ENCODE data around the gene GRK5.
"Not testable (repeated sequence)": the region's sequence is repeated elsewhere in the genome, so short reads cannot be mapped to it uniquely, and the experiment has no call there.

The GRK5 gene

GRCh38 chr10:119460369-119461195 is 253.2 kb downstream of the GRK5 start:
- DNase-seq (ENCODE audit: low spot score): no peak

DNA sequence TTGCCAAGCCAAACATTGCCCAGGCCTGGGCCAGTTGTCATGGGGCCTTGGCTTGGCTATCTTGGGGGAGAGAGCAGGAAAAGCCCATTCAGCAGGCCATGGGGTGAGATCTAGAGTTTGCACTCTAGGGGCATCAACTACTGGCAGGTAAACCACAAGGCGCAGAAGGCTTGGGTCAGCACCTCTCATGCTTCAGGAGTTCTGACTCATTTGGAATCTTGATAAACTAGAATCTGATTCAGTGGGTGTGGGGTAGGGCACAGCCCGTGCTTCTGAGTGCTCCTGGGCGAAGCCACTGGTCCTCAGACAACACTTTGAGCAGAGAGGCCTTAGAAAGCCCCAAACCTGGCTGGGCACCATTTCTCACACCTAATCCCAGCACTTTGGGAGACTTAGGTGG is 254.0 kb downstream of the GRK5 start:
- no peak for DNase-seq (ENCODE audit: low spot score)

DNA sequence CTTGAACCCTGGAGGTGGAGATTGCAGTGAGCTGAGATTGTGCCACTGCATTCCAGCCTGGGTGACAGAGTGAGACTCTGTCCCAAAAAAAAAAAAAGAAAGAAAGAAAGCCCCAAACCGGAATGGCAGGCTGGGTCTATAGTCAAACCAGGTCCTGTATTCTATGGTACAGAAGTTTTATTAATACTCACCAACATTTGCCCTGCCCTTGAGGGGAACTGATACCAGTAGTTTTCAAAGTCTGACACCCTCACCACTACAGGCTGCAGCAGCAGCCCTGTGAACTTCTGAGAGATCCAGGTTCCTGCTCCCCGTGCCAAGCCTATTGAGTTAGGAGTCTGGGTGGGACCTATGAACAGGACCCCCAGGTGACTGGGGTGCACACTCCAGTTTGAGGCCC is 254.6 kb downstream of the GRK5 start:
- DNase-seq (ENCODE audit: low spot score): no peak

DNA sequence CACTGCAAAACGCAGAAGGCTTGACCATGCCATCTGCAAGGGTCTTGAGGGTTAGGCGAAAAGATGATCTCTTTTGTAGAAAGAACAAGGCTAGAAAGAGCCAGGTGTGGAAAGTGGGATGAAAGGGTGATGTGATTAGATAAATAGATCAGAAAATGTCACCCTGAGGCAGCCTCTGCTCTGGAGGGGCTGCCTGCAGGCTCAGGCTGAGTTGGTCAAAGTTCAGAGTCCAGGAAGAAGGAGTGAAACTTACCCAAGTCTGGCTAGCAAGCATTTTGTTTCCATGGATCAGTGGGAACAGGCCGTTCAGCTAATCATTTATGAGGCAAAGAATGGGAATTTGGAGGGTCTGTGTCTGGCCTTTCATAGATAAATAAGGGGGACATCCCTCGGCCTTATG is 255.4 kb downstream of the GRK5 start:
- no peak for DNase-seq (ENCODE audit: low spot score)

DNA sequence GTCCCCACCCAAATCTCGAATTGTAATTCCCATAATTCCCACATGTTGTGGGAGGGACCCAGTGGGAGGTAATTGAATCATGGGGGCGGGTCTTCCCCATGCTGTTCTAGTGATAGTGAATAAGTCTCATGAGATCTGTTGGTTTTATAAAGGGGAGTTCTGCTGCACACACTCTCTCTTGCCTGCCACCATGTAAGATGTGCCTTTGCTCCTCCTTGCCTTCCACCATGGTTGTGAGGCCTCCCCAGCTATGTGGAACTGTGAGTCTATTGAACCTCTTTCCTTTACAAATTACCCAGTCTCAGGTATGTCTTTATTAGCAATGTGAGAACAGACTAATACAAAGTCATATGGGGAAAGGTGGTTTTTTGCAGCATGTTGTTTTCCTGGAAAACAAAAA is 255.8 kb downstream of the GRK5 start:
- DNase-seq (ENCODE audit: low spot score): not testable (repeated sequence)

- DNase-seq (ENCODE audit: low spot score): no peak
Measured at GRCh38 chr10:119465085-119465484, 257.7 kb downstream of the GRK5 start.

DNA sequence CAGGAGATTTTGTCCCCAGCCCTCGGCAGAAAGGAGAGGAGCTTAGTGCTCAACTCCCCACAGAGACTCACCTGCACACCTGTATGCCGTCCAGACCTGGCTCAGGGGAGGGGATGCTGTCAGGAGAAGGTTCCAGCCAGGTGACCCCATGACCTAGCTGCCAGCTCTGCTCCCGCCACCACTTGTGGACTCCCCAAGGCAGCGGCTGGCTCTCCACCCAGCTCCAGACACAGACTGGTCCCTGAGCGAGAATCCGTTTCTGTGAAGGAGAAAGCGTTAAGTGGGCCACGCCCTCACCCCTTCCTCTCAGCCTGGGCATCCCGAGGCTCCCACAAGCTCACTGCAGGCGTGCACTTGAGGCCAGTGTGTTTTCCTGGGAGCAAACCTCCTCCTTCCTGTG is 258.7 kb downstream of the GRK5 start:
- no peak for DNase-seq (ENCODE audit: low spot score)

- no peak for DNase-seq (ENCODE audit: low spot score)
Measured at GRCh38 chr10:119466655-119467054, 259.3 kb downstream of the GRK5 start.

DNA sequence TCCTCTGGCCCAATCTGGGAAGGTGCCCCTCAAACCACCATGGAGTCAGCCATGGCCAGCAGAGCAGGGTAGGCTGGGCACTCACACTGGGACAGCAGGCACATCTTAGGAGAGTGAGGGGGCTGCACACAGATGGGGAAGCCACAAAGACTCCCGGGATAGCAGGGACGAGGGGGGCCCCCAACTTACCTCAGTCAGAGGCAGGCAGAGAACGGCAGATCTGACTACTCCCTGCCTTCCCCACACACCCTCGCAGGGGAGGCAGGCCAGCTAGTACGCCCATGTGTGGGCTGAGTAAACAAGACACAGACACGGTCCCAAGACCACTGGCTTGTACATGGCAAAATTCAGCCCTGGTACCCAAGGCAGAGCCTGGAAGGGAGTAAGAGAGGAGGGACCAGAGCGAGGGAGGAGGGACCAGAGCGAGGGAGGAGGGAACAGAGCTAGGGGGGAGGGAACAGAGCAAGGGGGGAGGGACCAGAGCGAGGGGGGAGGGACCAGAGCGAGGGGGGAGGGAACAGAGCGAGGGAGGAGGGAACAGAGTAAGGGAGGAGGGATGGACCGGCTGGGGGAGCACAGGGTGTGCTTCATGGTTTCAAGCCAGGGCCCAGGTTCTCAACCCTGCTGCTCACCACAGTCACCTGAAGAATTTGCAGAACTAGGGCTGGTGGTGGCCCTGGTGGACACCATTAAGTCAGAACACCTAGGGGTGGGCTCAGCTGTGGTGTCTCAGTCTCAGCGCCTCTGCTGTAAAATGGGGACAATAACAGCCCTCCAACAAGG is 261.4 kb downstream of the GRK5 start:
- no peak for DNase-seq (ENCODE audit: low spot score)

GRCh38 chr10:119469325-119469707 is 261.9 kb downstream of the GRK5 start:
- DNase-seq (ENCODE audit: low spot score): no peak

DNA sequence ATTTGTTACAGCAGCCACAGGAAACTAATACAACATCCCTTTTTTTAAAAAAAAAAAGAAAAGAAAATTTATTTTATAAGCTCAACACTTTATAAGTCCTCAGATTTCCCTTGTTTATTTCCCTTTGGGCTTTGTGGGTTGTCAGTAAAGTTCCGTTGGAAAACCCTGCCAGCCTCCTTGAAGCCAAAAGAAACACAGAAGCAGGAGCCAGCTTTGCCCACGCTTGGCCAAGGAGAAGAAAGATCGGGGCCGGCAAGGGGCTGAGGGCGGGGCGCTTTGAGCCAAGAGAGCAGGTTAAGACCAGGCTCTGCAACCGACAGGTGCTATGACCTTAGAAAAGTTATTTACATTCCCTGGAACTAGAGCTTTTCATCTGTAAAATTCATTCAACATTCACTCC is 262.5 kb downstream of the GRK5 start:
- DNase-seq (ENCODE audit: low spot score): no peak

DNA sequence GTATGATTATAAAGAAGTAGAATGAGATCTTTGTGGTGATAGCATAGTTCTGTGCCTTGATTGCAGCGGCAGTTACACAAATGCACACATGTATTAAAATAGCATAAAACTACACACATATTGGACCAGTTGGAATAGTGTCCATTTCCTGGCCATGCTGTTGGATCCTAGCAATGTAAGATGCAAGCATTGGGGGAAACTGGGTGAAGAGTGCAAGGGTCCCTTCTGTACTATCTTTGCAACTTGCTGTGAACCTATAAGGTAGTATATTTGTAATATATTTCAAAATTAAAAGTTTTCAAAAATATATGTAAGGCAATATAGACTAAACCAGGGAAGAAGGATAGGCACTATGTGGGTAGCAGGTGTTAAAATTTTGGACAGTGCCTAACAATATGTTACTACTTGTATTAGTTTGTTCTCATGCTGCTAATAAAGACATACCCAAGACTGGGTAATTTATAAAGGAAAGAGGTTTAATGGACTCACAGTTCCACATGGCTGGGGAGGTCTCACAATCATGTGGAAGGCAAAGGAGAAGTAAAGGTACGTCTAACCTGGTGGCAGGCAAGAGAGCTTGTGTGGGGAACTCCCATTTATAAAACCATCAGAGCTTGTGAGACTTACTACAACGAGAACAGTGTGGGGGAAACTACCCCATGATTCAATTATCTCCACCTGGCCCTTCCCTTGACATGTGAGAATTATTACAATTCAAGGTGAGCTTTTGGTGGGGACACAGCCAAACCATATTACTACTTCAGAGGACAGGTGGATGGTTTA is 263.7 kb downstream of the GRK5 start:
- no peak for DNase-seq (ENCODE audit: low spot score)

DNA sequence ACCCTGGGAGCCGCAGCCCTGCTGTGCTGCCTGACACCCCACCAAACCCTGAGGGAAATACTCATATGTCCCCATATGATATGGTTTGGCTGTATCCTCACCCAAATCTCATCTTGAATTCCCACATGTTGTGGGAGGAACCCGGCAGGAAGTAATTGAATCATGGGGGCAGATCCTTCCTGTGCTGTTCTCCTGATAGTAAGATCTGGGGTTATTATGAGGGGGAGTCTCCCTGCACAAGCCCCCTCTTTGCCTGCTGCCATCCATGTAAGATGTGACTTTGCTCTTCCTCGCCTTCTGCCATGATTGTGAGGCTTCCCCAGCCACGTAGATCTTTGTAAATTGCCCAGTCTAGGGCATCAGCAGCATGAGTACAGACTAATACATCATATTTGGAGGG is 266.4 kb downstream of the GRK5 start:
- DNase-seq (ENCODE audit: low spot score): no peak

DNA sequence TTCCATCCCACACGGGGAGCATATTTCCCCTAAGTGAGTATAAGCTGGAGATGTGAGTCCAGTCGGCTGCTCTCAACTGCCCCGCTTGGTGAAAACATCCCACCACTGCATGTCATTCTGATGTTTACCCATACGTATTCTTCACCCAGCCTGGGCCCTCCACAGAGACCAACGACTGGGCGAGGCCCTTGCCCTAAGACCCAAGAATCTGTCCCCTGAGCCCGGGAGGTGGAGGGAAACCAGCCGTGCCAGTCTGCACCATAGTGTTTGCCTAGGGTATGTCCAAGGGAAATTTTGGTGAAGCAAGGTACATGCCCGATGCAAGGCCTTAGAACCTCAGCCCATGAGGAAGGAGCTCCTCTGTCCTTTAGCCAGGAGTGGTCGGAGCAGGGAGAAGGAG is 267.2 kb downstream of the GRK5 start:
- DNase-seq (ENCODE audit: low spot score): no peak

- no peak for DNase-seq (ENCODE audit: low spot score)
Measured at GRCh38 chr10:119477444-119477843, 270.1 kb downstream of the GRK5 start.

DNA sequence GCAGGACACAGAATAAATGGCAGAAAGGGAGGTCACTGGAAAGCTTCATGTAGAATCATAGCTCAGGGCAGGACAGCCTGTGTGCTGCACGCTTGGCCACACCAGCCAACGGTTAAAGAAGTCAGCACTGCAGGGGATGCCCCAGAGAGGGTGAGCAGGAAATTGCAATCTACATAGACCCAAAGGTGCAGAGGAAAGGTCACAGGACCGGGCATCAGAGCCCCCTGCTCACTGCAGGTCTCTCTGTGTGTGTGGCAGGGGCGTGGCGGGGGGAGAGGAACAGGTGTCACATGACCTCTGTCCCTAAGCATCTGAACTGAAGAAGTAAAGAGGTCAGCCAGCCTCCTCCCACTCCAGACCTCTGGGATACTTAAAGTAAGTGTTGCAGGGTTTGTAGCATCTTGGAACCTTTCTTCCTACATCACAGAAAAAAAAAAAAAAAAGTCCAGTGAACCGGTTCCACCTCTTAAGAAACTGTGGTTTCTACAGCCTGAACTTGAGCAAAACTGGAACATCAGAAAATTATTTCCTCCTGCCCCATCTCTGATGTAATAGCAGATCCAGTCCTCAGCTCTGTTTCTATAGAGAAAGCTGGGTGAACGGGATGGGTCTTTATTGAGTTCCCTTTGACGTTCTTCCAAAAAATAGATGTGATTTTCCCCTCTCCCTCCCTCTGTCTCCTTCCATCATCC is 270.9 kb downstream of the GRK5 start:
- no peak for DNase-seq (ENCODE audit: low spot score)

GRCh38 chr10:119478811-119479341 is 271.5 kb downstream of the GRK5 start:
- no peak for DNase-seq (ENCODE audit: low spot score)

DNA sequence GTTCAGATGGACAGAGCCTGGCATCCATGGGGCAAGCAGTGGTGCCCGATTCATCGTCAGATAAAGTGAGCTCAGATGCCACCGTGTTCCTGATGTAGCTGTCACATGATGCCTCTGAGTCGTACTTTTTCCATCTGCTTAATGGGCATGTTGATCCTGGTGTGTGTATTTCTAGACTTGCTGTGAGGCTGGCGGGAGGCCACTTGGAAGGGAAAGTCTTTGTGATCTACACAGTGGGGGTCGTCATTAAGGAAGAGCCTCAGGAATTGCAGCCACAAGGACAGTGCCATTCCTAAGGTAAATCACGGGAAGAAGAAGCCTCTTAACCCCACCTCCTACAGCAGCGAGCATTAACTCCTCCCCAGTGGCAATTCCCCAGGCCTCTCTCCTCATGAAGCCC is 272.2 kb downstream of the GRK5 start:
- DNase-seq (ENCODE audit: low spot score): no peak

GRCh38 chr10:119480667-119481066 is 273.3 kb downstream of the GRK5 start:
- DNase-seq (ENCODE audit: low spot score): no peak

DNA sequence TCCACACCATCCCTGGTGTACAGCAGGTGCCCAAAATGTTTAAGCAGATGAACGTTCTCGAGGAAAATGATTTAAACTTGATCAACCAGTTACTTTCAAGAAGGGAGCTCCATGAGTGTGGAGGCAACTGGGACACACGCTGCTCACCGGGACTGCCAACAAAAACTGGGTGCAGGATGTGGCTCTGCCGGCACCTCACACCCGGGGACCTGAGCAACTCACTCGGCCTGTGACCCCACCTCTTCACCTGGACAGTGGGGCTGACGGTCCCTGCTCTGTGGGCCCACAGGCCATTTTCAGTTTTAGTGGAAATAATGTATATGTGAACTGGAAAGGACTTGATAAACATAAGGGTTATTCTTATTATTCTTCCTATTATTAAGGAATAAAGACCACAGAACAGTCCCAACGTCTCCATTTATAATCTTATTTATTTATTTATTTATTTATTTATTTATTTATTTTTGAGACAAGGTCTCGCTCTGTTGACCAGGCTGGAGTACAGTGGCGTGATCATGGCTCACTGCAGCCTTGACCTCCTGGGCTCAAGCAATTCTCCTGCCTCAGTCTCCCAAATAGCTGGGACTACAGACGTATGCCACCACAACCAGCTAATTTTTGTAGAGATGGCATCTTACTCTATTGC is 274.5 kb downstream of the GRK5 start:
- DNase-seq (ENCODE audit: low spot score): no peak

- no peak for DNase-seq (ENCODE audit: low spot score)
Measured at GRCh38 chr10:119483001-119483400, 275.6 kb downstream of the GRK5 start.
